ENCODE data around the gene DMWD. TPM values are rescaled to one million over a fixed set of nuclear protein-coding genes. Genes with fewer than 3 reads are reported as not detected.

The DMWD gene
- polyA plus RNA-seq, 1 experiment = 13.9 TPM

- POLR2A ChIA-PET = no interaction called here
These were observed 17.9 kb downstream of the DMWD start for GRCh38 chr19:45774765-45775164.

GRCh38 chr19:45773384-45773783 is 19.3 kb downstream of the DMWD start:
- ChIA-PET POLR2A (interaction anchor here (1.0 to 1.2 kb wide), 2 partner anchors 10 to 26 kb away, joined by 4 to 8 read pairs; no protein-coding TSS in a partner anchor), CTCF (interaction anchor here (1.1 kb wide), 1 partner anchor 26 kb away, joined by 3 read pairs; no protein-coding TSS in a partner anchor)

More at GRCh38 chr19:45774765-45775164, 17.9 kb downstream of the DMWD start:
- Histone ChIP-seq H3K27ac (ENCODE audit: low read depth, low read length) (no peak overlapping the region), H3K4me3 (ENCODE audit: low read depth, low read length) (no peak overlapping the region), H3K27me3 (ENCODE audit: control insufficient read depth, insufficient read depth, low read length) (no peaks in the 10 kb centered on the region), H3K9me3 (ENCODE audit: control insufficient read depth, insufficient read depth, low read length) (no peaks in the 10 kb centered on the region; the same call in 1 of the 2 replicates)
- DNase-seq (ENCODE audit: low read depth, low spot score) = no peak
- CTCF ChIA-PET = no interaction called here
- TF ChIP-seq CTCF (IDR thresholded peaks at IDR 0.05; ENCODE audit: low read depth, low read length) = no peak

GRCh38 chr19:45772912-45773311 is 19.7 kb downstream of the DMWD start:
- no peak for TF ChIP-seq CTCF (IDR thresholded peaks at IDR 0.05; ENCODE audit: low read depth, low read length)
- Histone ChIP-seq H3K9me3 (ENCODE audit: control insufficient read depth, insufficient read depth, low read length) (no peaks in the 10 kb centered on the region; the same call in 1 of the 2 replicates), H3K4me3 (ENCODE audit: low read depth, low read length) (no peak overlapping the region), H3K27me3 (ENCODE audit: control insufficient read depth, insufficient read depth, low read length) (no peaks in the 10 kb centered on the region), H3K27ac (ENCODE audit: low read depth, low read length) (no peak overlapping the region)
- DNase-seq (ENCODE audit: low read depth, low spot score) = no peak
- ChIA-PET CTCF (interaction anchor here (1.1 kb wide), 1 partner anchor 26 kb away, joined by 3 read pairs; no protein-coding TSS in a partner anchor), POLR2A (interaction anchor here (1.0 to 1.2 kb wide), 2 partner anchors 10 to 26 kb away, joined by 4 to 8 read pairs; no protein-coding TSS in a partner anchor)

More at GRCh38 chr19:45773384-45773783, 19.3 kb downstream of the DMWD start:
- Histone ChIP-seq H3K9me3 (ENCODE audit: control insufficient read depth, insufficient read depth, low read length) (no peaks in the 10 kb centered on the region; the same call in 1 of the 2 replicates), H3K27ac (ENCODE audit: low read depth, low read length) (no peak overlapping the region), H3K4me3 (ENCODE audit: low read depth, low read length) (no peak overlapping the region), H3K27me3 (ENCODE audit: control insufficient read depth, insufficient read depth, low read length) (no peaks in the 10 kb centered on the region)
- DNase-seq (ENCODE audit: low read depth, low spot score) = no peak
- TF ChIP-seq CTCF (IDR thresholded peaks at IDR 0.05; ENCODE audit: low read depth, low read length) = no peak

- Histone ChIP-seq H3K9me3 (ENCODE audit: control insufficient read depth, insufficient read depth, low read length) (no peaks in the 10 kb centered on the region), H3K4me3 (ENCODE audit: low read depth, low read length) (no peak overlapping the region), H3K27me3 (ENCODE audit: control insufficient read depth, insufficient read depth, low read length) (no peaks in the 10 kb centered on the region), H3K27ac (ENCODE audit: low read depth, low read length) (no peak overlapping the region)
- ChIA-PET POLR2A (interaction anchor here (0.9 to 1.2 kb wide), 3 partner anchors 11 to 27 kb away, joined by 3 to 8 read pairs (median 4); no protein-coding TSS in a partner anchor), CTCF (interaction anchor here (1.1 kb wide), 1 partner anchor 27 kb away, joined by 3 read pairs; no protein-coding TSS in a partner anchor)
- TF ChIP-seq CTCF (IDR thresholded peaks at IDR 0.05; ENCODE audit: low read depth, low read length) = no peak
- DNase-seq (ENCODE audit: low read depth, low spot score) = no peak
These were observed 20.4 kb downstream of the DMWD start for GRCh38 chr19:45772130-45772840.
